ENCODE measurements around the gene HLX.

DNA sequence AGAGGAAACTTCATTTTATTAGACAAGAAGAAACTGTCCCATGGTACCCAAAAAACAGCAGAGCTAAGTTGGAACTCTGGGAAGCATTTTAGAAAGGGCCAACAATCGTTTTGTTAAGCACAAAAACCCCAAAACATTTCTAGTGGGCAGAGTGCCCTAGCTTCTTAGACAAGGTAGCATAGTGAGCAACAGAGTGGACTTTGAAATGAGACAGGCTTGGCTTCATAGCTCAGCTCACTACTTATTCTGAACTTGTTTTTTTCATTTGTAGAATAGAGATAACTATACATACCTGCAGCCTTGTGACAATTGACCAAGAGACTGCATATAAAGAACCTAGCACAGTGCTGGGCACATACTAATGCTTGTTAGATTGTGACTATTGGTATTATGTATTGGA is 50.1 kb downstream of the HLX start:
- TF ChIP-seq TOX (CRISPR knock-in tag; IDR thresholded peaks at IDR 0.05; ENCODE audit: borderline replicate concordance) = no peak
- no peak for TF ChIP-seq GLIS3 (CRISPR knock-in tag; IDR thresholded peaks at IDR 0.05)
- no peak for TF ChIP-seq ARNTL (CRISPR knock-in tag; IDR thresholded peaks at IDR 0.05; ENCODE audit: borderline replicate concordance, low read depth)
- TF ChIP-seq, protein P1, sequence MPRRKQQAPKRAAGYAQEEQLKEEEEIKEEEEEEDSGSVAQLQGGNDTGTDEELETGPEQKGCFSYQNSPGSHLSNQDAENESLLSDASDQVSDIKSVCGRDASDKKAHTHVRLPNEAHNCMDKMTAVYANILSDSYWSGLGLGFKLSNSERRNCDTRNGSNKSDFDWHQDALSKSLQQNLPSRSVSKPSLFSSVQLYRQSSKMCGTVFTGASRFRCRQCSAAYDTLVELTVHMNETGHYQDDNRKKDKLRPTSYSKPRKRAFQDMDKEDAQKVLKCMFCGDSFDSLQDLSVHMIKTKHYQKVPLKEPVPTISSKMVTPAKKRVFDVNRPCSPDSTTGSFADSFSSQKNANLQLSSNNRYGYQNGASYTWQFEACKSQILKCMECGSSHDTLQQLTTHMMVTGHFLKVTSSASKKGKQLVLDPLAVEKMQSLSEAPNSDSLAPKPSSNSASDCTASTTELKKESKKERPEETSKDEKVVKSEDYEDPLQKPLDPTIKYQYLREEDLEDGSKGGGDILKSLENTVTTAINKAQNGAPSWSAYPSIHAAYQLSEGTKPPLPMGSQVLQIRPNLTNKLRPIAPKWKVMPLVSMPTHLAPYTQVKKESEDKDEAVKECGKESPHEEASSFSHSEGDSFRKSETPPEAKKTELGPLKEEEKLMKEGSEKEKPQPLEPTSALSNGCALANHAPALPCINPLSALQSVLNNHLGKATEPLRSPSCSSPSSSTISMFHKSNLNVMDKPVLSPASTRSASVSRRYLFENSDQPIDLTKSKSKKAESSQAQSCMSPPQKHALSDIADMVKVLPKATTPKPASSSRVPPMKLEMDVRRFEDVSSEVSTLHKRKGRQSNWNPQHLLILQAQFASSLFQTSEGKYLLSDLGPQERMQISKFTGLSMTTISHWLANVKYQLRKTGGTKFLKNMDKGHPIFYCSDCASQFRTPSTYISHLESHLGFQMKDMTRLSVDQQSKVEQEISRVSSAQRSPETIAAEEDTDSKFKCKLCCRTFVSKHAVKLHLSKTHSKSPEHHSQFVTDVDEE (CRISPR knock-in tag; IDR thresholded peaks at IDR 0.05) = no peak
- no peak for TF ChIP-seq ZNF565 (CRISPR knock-in tag; conservative IDR thresholded peaks at IDR 0.05; ENCODE audit: low read depth)
- TF ChIP-seq ZFP30 (CRISPR knock-in tag; IDR thresholded peaks at IDR 0.05) = no peak
- no peak for TF ChIP-seq ZNF70 (CRISPR knock-in tag; IDR thresholded peaks at IDR 0.05)
- TF ChIP-seq, protein P2, sequence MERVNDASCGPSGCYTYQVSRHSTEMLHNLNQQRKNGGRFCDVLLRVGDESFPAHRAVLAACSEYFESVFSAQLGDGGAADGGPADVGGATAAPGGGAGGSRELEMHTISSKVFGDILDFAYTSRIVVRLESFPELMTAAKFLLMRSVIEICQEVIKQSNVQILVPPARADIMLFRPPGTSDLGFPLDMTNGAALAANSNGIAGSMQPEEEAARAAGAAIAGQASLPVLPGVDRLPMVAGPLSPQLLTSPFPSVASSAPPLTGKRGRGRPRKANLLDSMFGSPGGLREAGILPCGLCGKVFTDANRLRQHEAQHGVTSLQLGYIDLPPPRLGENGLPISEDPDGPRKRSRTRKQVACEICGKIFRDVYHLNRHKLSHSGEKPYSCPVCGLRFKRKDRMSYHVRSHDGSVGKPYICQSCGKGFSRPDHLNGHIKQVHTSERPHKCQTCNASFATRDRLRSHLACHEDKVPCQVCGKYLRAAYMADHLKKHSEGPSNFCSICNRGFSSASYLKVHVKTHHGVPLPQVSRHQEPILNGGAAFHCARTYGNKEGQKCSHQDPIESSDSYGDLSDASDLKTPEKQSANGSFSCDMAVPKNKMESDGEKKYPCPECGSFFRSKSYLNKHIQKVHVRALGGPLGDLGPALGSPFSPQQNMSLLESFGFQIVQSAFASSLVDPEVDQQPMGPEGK (CRISPR knock-in tag; IDR thresholded peaks at IDR 0.05; ENCODE audit: borderline replicate concordance) = no peak
- no peak for TF ChIP-seq TCF4 (CRISPR knock-in tag; IDR thresholded peaks at IDR 0.05; ENCODE audit: borderline replicate concordance)
- no peak for TF ChIP-seq OSR1 (CRISPR knock-in tag; IDR thresholded peaks at IDR 0.05)
- no peak for TF ChIP-seq RARB (CRISPR knock-in tag; IDR thresholded peaks at IDR 0.05)
- TF ChIP-seq, protein P3, sequence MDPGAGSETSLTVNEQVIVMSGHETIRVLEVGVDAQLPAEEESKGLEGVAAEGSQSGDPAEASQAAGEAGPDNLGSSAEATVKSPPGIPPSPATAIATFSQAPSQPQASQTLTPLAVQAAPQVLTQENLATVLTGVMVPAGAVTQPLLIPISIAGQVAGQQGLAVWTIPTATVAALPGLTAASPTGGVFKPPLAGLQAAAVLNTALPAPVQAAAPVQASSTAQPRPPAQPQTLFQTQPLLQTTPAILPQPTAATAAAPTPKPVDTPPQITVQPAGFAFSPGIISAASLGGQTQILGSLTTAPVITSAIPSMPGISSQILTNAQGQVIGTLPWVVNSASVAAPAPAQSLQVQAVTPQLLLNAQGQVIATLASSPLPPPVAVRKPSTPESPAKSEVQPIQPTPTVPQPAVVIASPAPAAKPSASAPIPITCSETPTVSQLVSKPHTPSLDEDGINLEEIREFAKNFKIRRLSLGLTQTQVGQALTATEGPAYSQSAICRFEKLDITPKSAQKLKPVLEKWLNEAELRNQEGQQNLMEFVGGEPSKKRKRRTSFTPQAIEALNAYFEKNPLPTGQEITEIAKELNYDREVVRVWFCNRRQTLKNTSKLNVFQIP (CRISPR knock-in tag; IDR thresholded peaks at IDR 0.05; ENCODE audit: borderline replicate concordance, low read depth) = no peak
- no peak for TF ChIP-seq ZFP3 (CRISPR knock-in tag; IDR thresholded peaks at IDR 0.05)
